Nephron (organoid): ENCODE data around the gene PHOSPHO1.

Experiments used
- H3K27ac Mint-ChIP-seq, 3 experiments: 2 replicates each; pipeline ENCODE4 v1.8.0; 2020; ENCODE audit warnings: mixed read lengths in 3 of 3, mild to moderate bottlenecking in 2 of 3, moderate library complexity in 1 of 3
- H3K27me3 Mint-ChIP-seq: 2 replicates; pipeline ENCODE4 v1.8.0; 2021; ENCODE audit warnings: low read depth, mild to moderate bottlenecking, moderate library complexity, mixed read lengths
- H3K36me3 Mint-ChIP-seq: 2 replicates; pipeline ENCODE4 v1.8.0; 2020; ENCODE audit warnings: low read depth, mixed read lengths
- H3K4me1 Mint-ChIP-seq: 2 replicates; pipeline ENCODE4 v1.8.0; 2020; ENCODE audit warnings: mixed read lengths
- H3K4me3 Mint-ChIP-seq, 3 experiments: 2 replicates each; pipeline ENCODE4 v1.8.0; 2020; ENCODE audit warnings: mild to moderate bottlenecking in 3 of 3, mixed read lengths in 3 of 3, moderate library complexity in 2 of 3
- H3K9me3 Mint-ChIP-seq: 2 replicates; pipeline ENCODE4 v1.8.0; 2020; ENCODE audit warnings: mixed read lengths
- CTCF ChIP-seq, 3 experiments: fragments of 200-600 bp; sonication (generic); IDR thresholded peaks; one replicate each; pipeline ENCODE4 v1.5.0; 2021; ENCODE audit warnings: antibody characterized with exemption in 3 of 3; ENCODE audit not compliant: unreplicated experiment in 3 of 3

PHOSPHO1 gene

GRCh38 chr17:49224198-49224996, 6.2 kb downstream of the PHOSPHO1 start:
- Mint-ChIP-seq H3K4me3 (peak overlapping the region in 2 of 3 experiments; percentile 36 to 61), H3K27ac (no peak overlapping the region), H3K4me1 (peaks cover 6% of the 10 kb centered on the region), H3K9me3 (no peaks in the 10 kb centered on the region), H3K27me3 (peaks cover 81% of the 10 kb centered on the region), H3K36me3 (no peaks in the 10 kb centered on the region)
- no peak for TF ChIP-seq CTCF (IDR thresholded peaks at IDR 0.05; ENCODE audit: unreplicated experiment in 3 of 3)

- TF ChIP-seq CTCF (IDR thresholded peaks at IDR 0.05; ENCODE audit: unreplicated experiment in 3 of 3), result peak; percentile 76 to 90 (median 80)
- Mint-ChIP-seq H3K9me3 (no peaks in the 10 kb centered on the region), H3K4me1 (peaks cover 6% of the 10 kb centered on the region), H3K27ac (no peak overlapping the region), H3K4me3 (peak overlapping the region; percentile 51 to 71 (median 59)), H3K36me3 (no peaks in the 10 kb centered on the region), H3K27me3 (peaks cover 76% of the 10 kb centered on the region)
These were observed 6.9 kb downstream of the PHOSPHO1 start for GRCh38 chr17:49223517-49224197.

- Mint-ChIP-seq H3K4me1 (peaks cover 6% of the 10 kb centered on the region), H3K36me3 (no peaks in the 10 kb centered on the region), H3K9me3 (no peaks in the 10 kb centered on the region), H3K27me3 (peaks cover 74% of the 10 kb centered on the region), H3K27ac (no peak overlapping the region), H3K4me3 (peak overlapping the region in 1 of 3 experiments; percentile 71)
- no peak for TF ChIP-seq CTCF (IDR thresholded peaks at IDR 0.05; ENCODE audit: unreplicated experiment in 3 of 3)
These were observed 7.4 kb downstream of the PHOSPHO1 start for GRCh38 chr17:49223168-49223516.

- H3K4me1 Mint-ChIP-seq, result peaks cover 6% of the 10 kb centered on the region
- H3K27me3 Mint-ChIP-seq, result peaks cover 48% of the 10 kb centered on the region
- no peaks in the 10 kb centered on the region for H3K36me3 Mint-ChIP-seq
- no peak overlapping the region for H3K4me3 Mint-ChIP-seq
- no peak for TF ChIP-seq CTCF (IDR thresholded peaks at IDR 0.05; ENCODE audit: unreplicated experiment in 3 of 3)
- H3K9me3 Mint-ChIP-seq, result no peaks in the 10 kb centered on the region
- no peak overlapping the region for H3K27ac Mint-ChIP-seq
These were observed 10.6 kb downstream of the PHOSPHO1 start for GRCh38 chr17:49219987-49220386.

GRCh38 chr17:49218941-49219913, 11.4 kb downstream of the PHOSPHO1 start:
- peaks cover 42% of the 10 kb centered on the region for H3K27me3 Mint-ChIP-seq
- H3K27ac Mint-ChIP-seq, result no peak overlapping the region
- no peak overlapping the region for H3K4me3 Mint-ChIP-seq
- no peak for TF ChIP-seq CTCF (IDR thresholded peaks at IDR 0.05; ENCODE audit: unreplicated experiment in 3 of 3)
- H3K36me3 Mint-ChIP-seq, result no peaks in the 10 kb centered on the region
- no peaks in the 10 kb centered on the region for H3K9me3 Mint-ChIP-seq
- H3K4me1 Mint-ChIP-seq, result peaks cover 6% of the 10 kb centered on the region
